Suppressor macrophage (primary cell): ENCODE results near the gene PLCB1.

Experiments
- DNase-seq, 4 experiments: peaks; one replicate each; pipeline ENCODE4 v3.0.0-alpha.2; 2020 to 2022

PLCB1 gene

GRCh38 chr20:8304124-8304816 lies 172.2 kb downstream of the PLCB1 start:
- no peak for DNase-seq

- DNase-seq = peak; percentile 66 to 82 (median 75)
Observed at GRCh38 chr20:8305449-8305978, 173.4 kb downstream of the PLCB1 start.

- DNase-seq = no peak
Observed at GRCh38 chr20:8306937-8307336, 174.9 kb downstream of the PLCB1 start.

- no peak for DNase-seq
Observed at GRCh38 chr20:8309634-8310033, 177.6 kb downstream of the PLCB1 start.

GRCh38 chr20:8310618-8311017 lies 178.6 kb downstream of the PLCB1 start:
- no peak for DNase-seq

GRCh38 chr20:8313073-8313472 lies 181.0 kb downstream of the PLCB1 start:
- DNase-seq = no peak

- no peak for DNase-seq
Observed at GRCh38 chr20:8315639-8316573, 183.8 kb downstream of the PLCB1 start.

GRCh38 chr20:8317448-8317847 lies 185.4 kb downstream of the PLCB1 start:
- no peak for DNase-seq

GRCh38 chr20:8318965-8319625 lies 187.0 kb downstream of the PLCB1 start:
- peak in 3 of 4 experiments; percentile 26 to 54 (median 47) for DNase-seq

GRCh38 chr20:8320306-8320705 lies 188.2 kb downstream of the PLCB1 start:
- peak in 2 of 4 experiments; percentile 53 to 56 for DNase-seq

- DNase-seq = peak in 2 of 4 experiments; percentile 30 to 34
Observed at GRCh38 chr20:8321001-8321400, 188.9 kb downstream of the PLCB1 start.

GRCh38 chr20:8322662-8323217 lies 190.7 kb downstream of the PLCB1 start:
- peak; percentile 5 to 19 (median 14) for DNase-seq

GRCh38 chr20:8326191-8326590 lies 194.1 kb downstream of the PLCB1 start:
- no peak for DNase-seq

- no peak for DNase-seq
Observed at GRCh38 chr20:8326899-8327298, 194.8 kb downstream of the PLCB1 start.

- no peak for DNase-seq
Observed at GRCh38 chr20:8328189-8328588, 196.1 kb downstream of the PLCB1 start.

- peak; percentile 44 to 67 (median 58) for DNase-seq
Observed at GRCh38 chr20:8330319-8330784, 198.3 kb downstream of the PLCB1 start.

- DNase-seq = no peak
Observed at GRCh38 chr20:8330785-8331695, 199.0 kb downstream of the PLCB1 start.

- DNase-seq = peak; percentile 50 to 69 (median 68)
Observed at GRCh38 chr20:8331740-8332412, 199.8 kb downstream of the PLCB1 start.

GRCh38 chr20:8334641-8335040 lies 202.6 kb downstream of the PLCB1 start:
- no peak for DNase-seq

GRCh38 chr20:8335059-8335458 lies 203.0 kb downstream of the PLCB1 start:
- no peak for DNase-seq
